MM.1S (cell line): ENCODE data around the gene FBXW4.

Source experiments
- DNase-seq: peaks from one replicate; pipeline ENCODE4 v3.0.0-alpha.2; 2015
- H2AFZ ChIP-seq: fragments of 300-600 bp; sonication (generic); 2 replicates; pipeline ENCODE4 v1.6.0; 2016; ENCODE audit warnings: antibody characterized with exemption, low read length
- H3F3A ChIP-seq: fragments of 300-600 bp; sonication (generic); 2 replicates; pipeline ENCODE4 v1.6.1; 2016; ENCODE audit warnings: mild to moderate bottlenecking, antibody characterized with exemption, low read length, moderate library complexity, mixed read lengths; ENCODE audit not compliant: insufficient read depth
- H3K27ac ChIP-seq: fragments of 300-600 bp; sonication (generic); 2 replicates; pipeline ENCODE4 v1.5.1; 2016; ENCODE audit warnings: mild to moderate bottlenecking, low read length
- H3K27me3 ChIP-seq: fragments of 300-600 bp; sonication (generic); replicated peaks from 2 replicates; pipeline ENCODE4 v1.6.0; 2016; ENCODE audit warnings: low read length; ENCODE audit not compliant: insufficient read depth
- H3K36me3 ChIP-seq: fragments of 300-600 bp; sonication (generic); replicated peaks from 2 replicates; pipeline ENCODE4 v1.6.1; 2016; ENCODE audit warnings: mild to moderate bottlenecking, low read length, mixed read lengths; ENCODE audit not compliant: insufficient read depth
- H3K4me1 ChIP-seq: fragments of 300-600 bp; sonication (generic); 2 replicates; pipeline ENCODE4 v1.6.1; 2016; ENCODE audit warnings: low read length, mixed read lengths
- H3K4me2 ChIP-seq: fragments of 300-600 bp; sonication (generic); 2 replicates; pipeline ENCODE4 v1.6.0; 2016; ENCODE audit warnings: low read depth, low read length
- H3K4me3 ChIP-seq: fragments of 300-600 bp; sonication (generic); 2 replicates; pipeline ENCODE4 v1.5.1; 2016; ENCODE audit warnings: low read length, mixed read lengths
- H3K79me2 ChIP-seq: fragments of 300-600 bp; sonication (generic); 2 replicates; pipeline ENCODE4 v1.6.1; 2016; ENCODE audit warnings: mixed run types, low read length, mixed read lengths
- H3K9ac ChIP-seq: fragments of 300-600 bp; sonication (generic); 2 replicates; pipeline ENCODE4 v1.6.1; 2016; ENCODE audit warnings: low read length, mixed read lengths
- H3K9me2 ChIP-seq: fragments of 300-600 bp; sonication (generic); replicated peaks from 2 replicates; pipeline ENCODE4 v1.6.1; 2016; ENCODE audit warnings: mild to moderate bottlenecking, low read length, mixed read lengths; ENCODE audit not compliant: insufficient read depth
- H3K9me3 ChIP-seq: fragments of 300-600 bp; sonication (generic); replicated peaks from 2 replicates; pipeline ENCODE4 v1.6.1; 2016; ENCODE audit warnings: mild to moderate bottlenecking, low read length, mixed read lengths; ENCODE audit not compliant: insufficient read depth
- H4K20me1 ChIP-seq: fragments of 300-600 bp; sonication (generic); 2 replicates; pipeline ENCODE4 v1.6.1; 2016; ENCODE audit warnings: mild to moderate bottlenecking, low read length, moderate library complexity, mixed read lengths; ENCODE audit not compliant: insufficient read depth
- CTCF ChIP-seq: fragments of 300-600 bp; sonication (generic); IDR thresholded peaks from 2 replicates; pipeline ENCODE4 v1.5.1; 2016; ENCODE audit warnings: antibody characterized with exemption, low read length, mixed read lengths
- EZH2 ChIP-seq: fragments of 300-600 bp; sonication (generic); optimal IDR thresholded peaks from 2 replicates; pipeline ENCODE3; 2017; ENCODE audit warnings: low read depth, mild to moderate bottlenecking, antibody characterized with exemption, low read length, mixed read lengths
- EZH2phosphoT487 ChIP-seq: fragments of 300-600 bp; sonication (generic); IDR thresholded peaks from 2 replicates; pipeline ENCODE4 v1.6.1; 2018; ENCODE audit warnings: antibody characterized with exemption, low read length

The FBXW4 gene

GRCh38 chr10:101653536-101653935 is 41.4 kb downstream of the FBXW4 start:
- Histone ChIP-seq H2AFZ (no peak overlapping the region), H3K4me2 (no peak overlapping the region), H3K9me3 (no peaks in the 10 kb centered on the region), H3K4me3 (no peak overlapping the region), H3K9me2 (no peaks in the 10 kb centered on the region), H3K36me3 (no peaks in the 10 kb centered on the region), H3F3A (no peaks in the 10 kb centered on the region), H3K27me3 (no peaks in the 10 kb centered on the region), H3K4me1 (no peaks in the 10 kb centered on the region), H3K79me2 (no peaks in the 10 kb centered on the region), H3K9ac (no peak overlapping the region), H3K27ac (no peak overlapping the region), H4K20me1 (no peaks in the 10 kb centered on the region)
- DNase-seq: no peak
- TF ChIP-seq EZH2phosphoT487 (no peak), CTCF (no peak), EZH2 (no peak)

GRCh38 chr10:101651336-101651735 is 43.6 kb downstream of the FBXW4 start:
- H3K27ac ChIP-seq: no peak overlapping the region
- no peaks in the 10 kb centered on the region for H3K27me3 ChIP-seq
- no peak overlapping the region for H2AFZ ChIP-seq
- H3K9ac ChIP-seq: no peak overlapping the region
- no peak for DNase-seq
- H3K9me3 ChIP-seq: no peaks in the 10 kb centered on the region
- no peaks in the 10 kb centered on the region for H3K4me1 ChIP-seq
- no peaks in the 10 kb centered on the region for H3K79me2 ChIP-seq
- H3K36me3 ChIP-seq: no peaks in the 10 kb centered on the region
- TF ChIP-seq EZH2phosphoT487: no peak
- no peak for TF ChIP-seq CTCF
- no peak for TF ChIP-seq EZH2
- no peak overlapping the region for H3K4me3 ChIP-seq
- no peaks in the 10 kb centered on the region for H3K9me2 ChIP-seq
- no peaks in the 10 kb centered on the region for H4K20me1 ChIP-seq
- no peak overlapping the region for H3K4me2 ChIP-seq
- H3F3A ChIP-seq: no peaks in the 10 kb centered on the region

GRCh38 chr10:101650863-101651262 is 44.1 kb downstream of the FBXW4 start:
- Histone ChIP-seq H3K4me1 (no peaks in the 10 kb centered on the region), H3K79me2 (no peaks in the 10 kb centered on the region), H4K20me1 (no peaks in the 10 kb centered on the region), H2AFZ (no peak overlapping the region), H3K9me3 (no peaks in the 10 kb centered on the region), H3F3A (no peaks in the 10 kb centered on the region), H3K4me3 (no peak overlapping the region), H3K9ac (no peak overlapping the region), H3K27me3 (no peaks in the 10 kb centered on the region), H3K9me2 (no peaks in the 10 kb centered on the region), H3K4me2 (no peak overlapping the region), H3K27ac (no peak overlapping the region), H3K36me3 (no peaks in the 10 kb centered on the region)
- no peak for DNase-seq
- TF ChIP-seq EZH2phosphoT487 (no peak), EZH2 (no peak), CTCF (no peak)
